Stimulated activated naive CD8-positive, alpha-beta T cell treated with anti-CD3 and anti-CD28 coated beads, Interleukin-15, amount 100 ng/mL, for 72 hours (primary cell): ENCODE data around the gene SLC1A1.

Source experiments
- ATAC-seq: fragments of 150-1000 bp; cut with Tn5 transposase; 2 replicates; pipeline ENCODE4 v1.10.0; 2021; ENCODE audit warnings: mild to moderate bottlenecking, moderate library complexity
- DNase-seq, 2 donors: peaks; one replicate each; pipeline ENCODE4 v3.0.0; 2021 to 2022
- H3K27ac Mint-ChIP-seq, 2 donors: one replicate each; pipeline ENCODE4 v1.8.0; 2022; ENCODE audit warnings: mild to moderate bottlenecking in 2 of 2, mixed read lengths in 2 of 2, moderate library complexity in 2 of 2
- H3K27me3 Mint-ChIP-seq: one replicate; pipeline ENCODE4 v1.8.0; 2022; ENCODE audit warnings: mixed read lengths
- H3K4me1 Mint-ChIP-seq: one replicate; pipeline ENCODE4 v1.8.0; 2022; ENCODE audit warnings: mild to moderate bottlenecking, mixed read lengths
- H3K4me3 Mint-ChIP-seq, 2 donors: one replicate each; pipeline ENCODE4 v1.8.0; 2022; ENCODE audit warnings: mild to moderate bottlenecking in 2 of 2, mixed read lengths in 2 of 2, moderate library complexity in 1 of 2
- H3K9me3 Mint-ChIP-seq, 2 donors: one replicate each; pipeline ENCODE4 v1.8.0; 2022; ENCODE audit warnings: mixed read lengths in 2 of 2

The SLC1A1 gene

DNA sequence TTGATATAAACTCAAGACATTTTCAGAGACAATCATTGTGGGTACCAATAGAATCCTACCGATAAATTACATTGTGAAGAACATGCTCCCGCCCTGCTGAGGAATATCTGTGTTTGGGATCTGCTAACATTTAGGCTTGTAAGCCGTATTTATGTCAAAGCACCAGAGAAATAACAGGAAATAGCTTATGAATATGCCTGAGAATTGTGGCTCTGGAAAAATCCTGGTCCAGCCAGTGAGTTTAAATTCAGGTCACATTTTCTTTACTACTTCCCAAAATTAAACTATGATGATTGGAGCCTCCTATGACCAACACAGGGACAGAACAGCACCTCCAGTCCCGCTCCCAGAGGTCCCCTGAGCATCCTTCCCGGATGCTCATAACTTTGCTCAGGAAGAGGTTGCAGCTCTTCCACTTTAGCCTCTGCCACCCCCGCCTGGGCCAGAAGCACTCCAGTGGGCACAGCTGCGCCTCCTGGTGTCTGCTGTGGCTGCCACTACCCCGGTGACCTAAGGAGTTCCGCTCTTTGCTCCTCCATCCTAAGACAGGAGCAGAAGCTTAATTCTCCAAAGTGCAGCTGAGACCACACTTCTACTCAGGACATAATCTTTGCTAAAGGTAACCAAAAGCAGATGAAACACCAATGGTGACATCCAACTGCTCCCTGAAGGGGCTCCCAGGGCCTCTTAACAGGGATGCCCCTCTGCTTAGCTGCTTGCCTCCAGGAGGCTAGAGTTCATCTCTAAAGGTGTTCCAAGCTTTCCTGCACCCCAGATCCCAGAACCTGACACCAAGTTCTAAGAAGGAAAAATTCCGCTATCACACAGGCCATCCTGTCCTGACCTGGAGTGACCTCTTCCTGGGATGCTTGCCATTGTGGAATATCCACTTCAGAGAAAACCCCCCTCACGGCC lies 58.8 kb downstream of the SLC1A1 start:
- no peak for ATAC-seq
- H3K4me1 Mint-ChIP-seq: peaks cover 28% of the 10 kb centered on the region
- H3K4me3 Mint-ChIP-seq: no peak overlapping the region
- H3K27me3 Mint-ChIP-seq: no peaks in the 10 kb centered on the region
- H3K9me3 Mint-ChIP-seq: no peaks in the 10 kb centered on the region
- no peak for DNase-seq
- H3K27ac Mint-ChIP-seq: no peak overlapping the region

DNA sequence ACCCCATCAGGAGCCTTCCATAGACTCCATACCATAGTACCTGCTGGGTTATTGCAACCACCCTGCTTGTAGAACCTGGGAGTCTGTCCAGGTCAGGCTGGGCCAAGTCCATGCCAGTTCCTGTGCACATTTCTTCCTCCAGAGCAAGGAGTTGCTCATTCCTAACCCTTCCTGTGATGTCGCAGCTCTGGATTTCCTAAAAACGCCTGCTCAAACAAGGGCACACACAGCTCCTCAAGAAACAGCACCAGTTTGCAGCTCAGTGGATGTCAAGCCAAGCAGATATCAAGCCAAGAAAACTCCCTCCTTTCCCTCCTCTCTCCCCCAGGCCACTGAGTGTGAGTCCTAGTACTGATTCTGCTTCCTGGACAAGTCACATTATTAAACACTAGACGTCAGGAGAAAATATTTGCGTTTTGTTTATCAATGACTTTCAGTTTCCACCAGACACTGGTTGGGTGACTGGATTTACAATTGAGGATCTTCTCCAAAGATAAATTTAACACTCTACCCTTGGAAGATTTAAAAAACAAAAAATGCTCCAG lies 59.6 kb downstream of the SLC1A1 start:
- ATAC-seq: no peak
- peaks cover 36% of the 10 kb centered on the region for H3K4me1 Mint-ChIP-seq

DNA sequence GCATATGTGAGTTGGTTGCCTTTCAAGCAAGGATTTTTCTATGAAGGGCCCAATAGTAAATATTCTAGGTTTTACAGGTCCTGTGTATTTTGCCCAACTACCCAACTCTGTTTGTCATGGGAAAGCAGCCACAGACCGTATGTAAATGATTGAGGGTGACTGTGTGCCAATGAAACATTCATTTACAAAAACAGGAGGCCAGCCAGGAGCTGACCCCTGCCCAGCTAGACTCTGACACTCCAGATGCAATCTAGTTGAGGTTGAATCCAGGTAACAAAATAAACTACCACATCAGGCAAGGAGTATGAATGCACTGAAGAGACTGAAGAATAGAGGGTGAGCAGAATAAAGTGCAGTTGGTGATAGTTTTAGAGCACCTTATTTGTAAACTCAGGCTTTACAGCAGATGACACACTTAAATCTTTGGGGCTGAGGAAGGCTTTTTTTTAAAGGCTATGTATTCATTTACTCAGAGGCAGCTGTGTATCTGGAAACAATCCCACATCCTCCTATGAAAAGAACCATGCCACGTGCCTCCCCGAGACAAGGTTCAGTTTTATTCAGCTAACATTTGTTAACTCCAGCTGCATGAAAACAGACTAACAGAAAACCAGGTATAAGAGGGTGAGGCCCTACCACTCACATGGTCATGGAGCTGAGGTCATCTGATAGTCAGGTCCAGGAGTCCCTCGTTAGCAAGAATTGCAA lies 60.7 kb downstream of the SLC1A1 start:
- Mint-ChIP-seq H3K27me3 (no peaks in the 10 kb centered on the region), H3K4me3 (no peak overlapping the region), H3K27ac (no peak overlapping the region), H3K9me3 (no peaks in the 10 kb centered on the region), H3K4me1 (peaks cover 45% of the 10 kb centered on the region)
- ATAC-seq (no peak), DNase-seq (no peak)

More for the DNA sequence above, 59.6 kb downstream of the SLC1A1 start:
- no peak for DNase-seq
- no peaks in the 10 kb centered on the region for H3K9me3 Mint-ChIP-seq
- H3K27ac Mint-ChIP-seq: peak overlapping the region in 1 of 2 donors; percentile 14
- no peak overlapping the region for H3K4me3 Mint-ChIP-seq
- no peaks in the 10 kb centered on the region for H3K27me3 Mint-ChIP-seq

DNA sequence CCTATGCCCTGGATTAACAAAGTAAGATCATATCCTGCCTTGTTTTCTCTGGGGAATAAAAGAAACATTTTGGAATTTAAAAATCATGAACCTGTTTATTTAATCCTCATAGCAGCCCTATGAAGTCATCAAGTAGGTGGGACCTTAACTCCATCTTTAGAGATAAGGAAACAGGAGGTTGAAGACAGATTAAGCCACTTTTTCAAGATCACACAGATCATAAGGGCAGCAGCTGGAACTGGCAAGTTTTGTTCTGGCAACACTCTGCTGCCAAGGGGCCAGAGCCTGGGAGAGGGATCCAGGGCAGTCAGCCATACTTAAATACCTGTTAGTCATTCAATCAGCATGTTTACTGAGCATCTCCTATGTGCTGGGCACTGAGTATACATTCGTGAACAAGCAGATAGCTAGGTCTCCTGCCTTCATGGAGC lies 63.7 kb downstream of the SLC1A1 start:
- H3K4me3 Mint-ChIP-seq: no peak overlapping the region
- H3K27ac Mint-ChIP-seq: no peak overlapping the region
- no peak for DNase-seq
- ATAC-seq: no peak
- H3K27me3 Mint-ChIP-seq: no peaks in the 10 kb centered on the region
- H3K9me3 Mint-ChIP-seq: no peaks in the 10 kb centered on the region
- peaks cover 30% of the 10 kb centered on the region for H3K4me1 Mint-ChIP-seq

- ATAC-seq (no peak), DNase-seq (no peak)
- Mint-ChIP-seq H3K9me3 (no peaks in the 10 kb centered on the region), H3K4me1 (peaks cover 26% of the 10 kb centered on the region), H3K27ac (no peak overlapping the region), H3K4me3 (no peak overlapping the region), H3K27me3 (no peaks in the 10 kb centered on the region)
Observed at GRCh38 chr9:4555236-4555635, 65.0 kb downstream of the SLC1A1 start.

GRCh38 chr9:4558371-4558998 lies 68.2 kb downstream of the SLC1A1 start:
- Mint-ChIP-seq H3K27ac (no peak overlapping the region), H3K4me1 (peaks cover 24% of the 10 kb centered on the region), H3K9me3 (no peaks in the 10 kb centered on the region), H3K27me3 (no peaks in the 10 kb centered on the region), H3K4me3 (no peak overlapping the region)
- DNase-seq (no peak), ATAC-seq (no peak)

DNA sequence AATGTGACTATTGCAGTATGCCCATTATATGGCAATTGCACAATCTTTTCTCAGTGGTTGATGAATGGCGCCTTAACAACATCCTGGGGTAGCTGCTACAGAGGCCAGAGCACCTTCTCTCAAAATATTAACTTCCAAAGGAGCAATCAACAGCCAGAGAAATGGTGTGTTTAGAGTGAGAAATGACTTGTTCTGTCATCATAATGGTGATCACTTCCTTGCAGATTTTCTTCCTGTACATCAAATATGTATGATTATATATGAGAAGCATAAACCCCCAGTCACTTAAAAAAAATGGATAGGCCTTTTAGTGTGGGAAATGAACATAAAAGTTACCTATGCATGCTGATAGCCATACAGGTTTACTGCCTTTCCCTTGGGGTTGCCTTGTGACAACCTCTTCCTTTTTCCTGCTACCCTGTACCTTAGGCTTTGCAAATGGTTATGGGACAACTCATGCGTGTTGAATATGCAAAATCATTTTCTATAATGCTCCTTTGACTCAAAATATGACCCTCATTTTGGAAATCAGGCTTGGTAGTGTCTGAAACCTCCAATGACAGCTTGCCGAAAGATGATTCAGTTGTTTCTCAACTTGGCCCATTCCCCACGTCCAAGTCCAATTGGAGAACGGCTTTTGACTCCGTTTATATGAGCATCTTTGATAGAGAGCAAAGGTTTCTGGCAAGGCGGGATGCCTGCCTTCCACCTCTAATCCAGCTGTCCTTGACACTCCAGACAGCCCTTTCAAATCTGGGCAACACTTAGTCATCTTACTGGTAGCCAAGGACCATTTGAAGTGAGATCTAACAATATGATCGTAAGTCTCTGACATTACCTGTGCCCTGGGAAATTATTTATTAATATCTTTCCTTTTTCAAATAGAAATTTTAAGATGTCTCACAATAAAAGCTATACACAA lies 69.3 kb downstream of the SLC1A1 start:
- Mint-ChIP-seq H3K4me3 (no peak overlapping the region), H3K27ac (no peak overlapping the region), H3K4me1 (peaks cover 26% of the 10 kb centered on the region), H3K9me3 (no peaks in the 10 kb centered on the region), H3K27me3 (no peaks in the 10 kb centered on the region)
- ATAC-seq: no peak
- DNase-seq: no peak

DNA sequence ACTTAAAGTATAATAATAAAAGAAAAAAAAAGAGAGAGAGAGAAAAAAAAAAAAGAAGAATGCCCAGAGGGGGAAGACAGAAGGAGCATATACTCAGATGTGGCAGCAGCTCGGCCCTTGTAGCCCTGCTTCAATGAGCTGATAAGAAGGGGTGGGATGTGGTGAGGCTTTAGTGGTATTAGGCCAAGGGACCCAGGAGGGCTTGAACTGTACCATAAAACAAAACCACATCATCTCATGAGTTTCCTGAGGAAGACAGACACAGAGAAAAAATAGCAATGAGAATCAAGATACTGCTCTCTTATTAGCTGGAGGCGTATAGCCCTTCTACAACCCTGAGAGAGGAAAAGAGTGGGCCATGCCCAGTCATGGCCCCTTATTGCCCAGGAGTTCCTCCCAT lies 72.8 kb downstream of the SLC1A1 start:
- DNase-seq (no peak), ATAC-seq (no peak)
- H3K4me3 Mint-ChIP-seq: no peak overlapping the region
- H3K4me1 Mint-ChIP-seq: peaks cover 14% of the 10 kb centered on the region
- peak overlapping the region in 1 of 2 donors; percentile 72 for H3K27ac Mint-ChIP-seq
- H3K27me3 Mint-ChIP-seq: no peaks in the 10 kb centered on the region
- H3K9me3 Mint-ChIP-seq: peaks cover 0 to 7% of the 10 kb centered on the region in 2 donors

DNA sequence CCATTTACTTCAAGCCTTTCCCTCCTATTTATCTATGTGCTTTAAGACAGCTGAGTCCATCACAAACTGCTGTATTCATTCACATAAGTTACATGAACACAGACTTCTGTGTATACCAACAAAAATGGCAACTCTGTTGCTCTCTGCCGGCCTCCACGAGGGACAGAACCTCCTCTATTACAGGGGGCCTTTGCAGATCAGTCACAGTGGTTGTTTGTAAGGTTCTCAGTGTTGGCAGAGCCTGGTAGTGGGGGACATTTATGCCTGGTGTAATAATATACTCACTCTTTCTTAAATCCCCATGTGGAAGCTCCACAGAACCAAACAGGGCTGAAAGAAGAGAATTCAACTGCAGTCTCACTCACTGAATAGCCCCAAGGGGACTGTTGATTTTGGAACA lies 76.5 kb downstream of the SLC1A1 start:
- Mint-ChIP-seq H3K4me3 (no peak overlapping the region), H3K9me3 (peaks cover 0 to 7% of the 10 kb centered on the region in 2 donors), H3K27ac (no peak overlapping the region), H3K4me1 (peaks cover 15% of the 10 kb centered on the region), H3K27me3 (no peaks in the 10 kb centered on the region)
- DNase-seq (no peak), ATAC-seq (no peak)

DNA sequence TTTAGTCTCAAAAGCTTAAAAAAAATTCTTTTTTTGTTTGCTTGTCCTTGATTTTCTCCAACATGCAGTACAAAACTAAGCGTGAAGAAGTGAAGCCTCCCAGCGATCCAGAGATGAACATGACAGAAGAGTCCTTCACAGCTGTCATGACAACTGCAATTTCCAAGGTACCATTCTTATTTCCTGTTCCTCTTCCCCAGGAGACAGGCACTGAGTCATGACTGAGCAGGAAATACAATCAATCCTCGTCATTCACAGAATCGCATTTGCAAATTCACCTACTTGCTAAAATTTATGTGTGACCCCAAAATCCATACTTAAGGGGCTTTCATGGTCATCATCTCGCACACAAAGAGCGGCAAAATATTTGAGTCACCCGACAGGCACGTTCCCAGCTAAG lies 77.3 kb downstream of the SLC1A1 start:
- Mint-ChIP-seq H3K27ac (no peak overlapping the region), H3K4me3 (no peak overlapping the region), H3K9me3 (peaks cover 0 to 7% of the 10 kb centered on the region in 2 donors), H3K27me3 (no peaks in the 10 kb centered on the region), H3K4me1 (peaks cover 22% of the 10 kb centered on the region)
- ATAC-seq (no peak), DNase-seq (no peak)

DNA sequence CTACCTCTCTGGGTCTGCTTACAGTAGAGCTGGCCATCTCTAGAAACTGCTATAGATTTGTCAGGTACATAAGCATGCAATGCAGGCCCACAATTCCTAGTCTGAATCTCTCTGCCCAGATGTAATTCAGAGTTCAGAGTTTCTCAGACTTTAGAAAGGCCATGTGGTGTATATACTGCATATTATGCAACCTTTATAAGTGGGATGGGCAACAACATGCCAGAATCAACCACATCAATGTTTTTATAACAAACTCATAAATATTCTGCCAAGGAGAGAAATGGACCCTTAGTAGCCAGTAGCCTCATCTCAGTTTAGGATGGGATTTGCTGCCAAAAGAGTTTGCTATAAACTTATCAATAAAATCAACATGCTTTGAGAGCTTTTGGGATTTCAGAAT lies 78.8 kb downstream of the SLC1A1 start:
- H3K9me3 Mint-ChIP-seq: peaks cover 0 to 7% of the 10 kb centered on the region in 2 donors
- H3K27me3 Mint-ChIP-seq: no peaks in the 10 kb centered on the region
- H3K4me3 Mint-ChIP-seq: no peak overlapping the region
- DNase-seq (no peak), ATAC-seq (no peak)
- peaks cover 24% of the 10 kb centered on the region for H3K4me1 Mint-ChIP-seq
- H3K27ac Mint-ChIP-seq: no peak overlapping the region

DNA sequence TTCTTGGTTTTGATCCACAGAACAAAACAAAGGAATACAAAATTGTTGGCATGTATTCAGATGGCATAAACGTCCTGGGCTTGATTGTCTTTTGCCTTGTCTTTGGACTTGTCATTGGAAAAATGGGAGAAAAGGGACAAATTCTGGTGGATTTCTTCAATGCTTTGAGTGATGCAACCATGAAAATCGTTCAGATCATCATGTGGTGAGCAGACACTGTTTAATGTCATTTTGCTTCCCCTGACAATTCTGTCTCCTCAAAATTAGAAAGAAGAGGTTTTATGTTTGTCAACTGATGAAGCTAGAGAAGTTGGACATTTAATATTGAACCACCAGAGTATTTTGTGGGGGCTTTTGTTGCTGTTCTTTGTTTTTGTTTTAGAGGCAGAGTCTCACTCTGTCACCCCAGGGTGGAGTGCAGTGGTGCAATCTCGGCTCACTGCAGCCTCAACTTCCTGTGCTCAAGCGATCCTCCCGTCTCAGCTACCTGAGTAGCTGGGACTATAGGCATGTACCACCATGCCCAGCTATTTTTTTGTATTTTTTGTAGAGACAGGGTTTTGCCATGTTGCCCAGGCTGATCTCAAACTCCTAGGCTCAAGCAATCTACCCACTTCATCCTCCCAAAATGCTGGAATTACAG lies 82.0 kb downstream of the SLC1A1 start:
- H3K27ac Mint-ChIP-seq: peak overlapping the region; percentile 86 to 96
- no peaks in the 10 kb centered on the region for H3K27me3 Mint-ChIP-seq
- DNase-seq: peak; percentile 28 to 31
- H3K4me3 Mint-ChIP-seq: peak overlapping the region; percentile 38 to 52
- peak; percentile 72 for ATAC-seq
- H3K9me3 Mint-ChIP-seq: no peaks in the 10 kb centered on the region
- peaks cover 32% of the 10 kb centered on the region for H3K4me1 Mint-ChIP-seq

GRCh38 chr9:4573176-4573575 lies 82.9 kb downstream of the SLC1A1 start:
- Mint-ChIP-seq H3K4me1 (peaks cover 32% of the 10 kb centered on the region), H3K27ac (no peak overlapping the region), H3K9me3 (no peaks in the 10 kb centered on the region), H3K4me3 (no peak overlapping the region), H3K27me3 (no peaks in the 10 kb centered on the region)
- DNase-seq: no peak
- no peak for ATAC-seq

- Mint-ChIP-seq H3K27ac (peak overlapping the region in 1 of 2 donors; percentile 88), H3K9me3 (no peaks in the 10 kb centered on the region), H3K4me1 (peaks cover 32% of the 10 kb centered on the region), H3K27me3 (no peaks in the 10 kb centered on the region), H3K4me3 (no peak overlapping the region)
- ATAC-seq (no peak), DNase-seq (no peak)
Observed at GRCh38 chr9:4573634-4574389, 83.5 kb downstream of the SLC1A1 start.
